Motor neuron (in vitro differentiated cells): ENCODE data around the gene RARRES1. TPM values are rescaled to one million over a fixed set of nuclear protein-coding genes. Genes with fewer than 3 reads are reported as not detected.
A peak's percentile ranks its signal among the peaks of the same experiment; 100 is the strongest.

Experiments
- ATAC-seq, 8 experiments: fragments of 200-7000 bp; cut with Tn5 transposase; replicated peaks in 6 of 8; 2 replicates each; pipeline ENCODE4 v1.8.0; 2021; ENCODE audit warnings: mild to moderate bottlenecking in 8 of 8, moderate library complexity in 8 of 8
- H3K27ac ChIP-seq, 2 donors: fragments of 250-450 bp; sonication (Bioruptor Pico); 2 replicates each; pipeline ENCODE4 v1.9.0; 2021; ENCODE audit warnings: antibody characterized with exemption in 2 of 2, mild to moderate bottlenecking in 2 of 2, moderate library complexity in 1 of 2
- H3K4me1 ChIP-seq, 2 donors: fragments of 250-450 bp; sonication (Bioruptor Pico); replicated peaks in 1 of 2; 2 replicates each; pipeline ENCODE4 v1.6.1; 2021; ENCODE audit warnings: antibody characterized with exemption in 2 of 2, mild to moderate bottlenecking in 2 of 2, moderate library complexity in 1 of 2
- H3K4me3 ChIP-seq, 5 donors: fragments of 250-450 bp; sonication (Bioruptor Pico); 2 replicates each; pipeline ENCODE4 v1.9.0; 2021; ENCODE audit warnings: antibody characterized with exemption in 5 of 5, mild to moderate bottlenecking in 5 of 5, moderate library complexity in 4 of 5
- WGBS, 10 experiments: fragments of 450-650 bp; shearing (Covaris generic); methylation state at CpG; one replicate each; pipeline ENCODE4 v1.0.0; 2022; 5-methylcytosine and 5-hydroxymethylcytosine counted together
- in situ Hi-C, 9 experiments: fragments of 400-800 bp; cut with MboI; loops; one replicate each; pipeline ENCODE4 v1.15.0; 2021; ENCODE audit warnings: low sequenced_read_pairs in 9 of 9, low pct_unique_long_range_greater_than_20kb in 2 of 9; ENCODE audit not compliant: unreplicated experiment in 9 of 9
- total RNA-seq, 8 experiments: library from RNA; unstranded; fragments of 300-600 nt; gene quantifications; 2 replicates each; pipeline versions ENCODE4 v1.2.3 to v1.2.4, GENCODE V29; 2022

The RARRES1 gene
- total RNA-seq, 8 experiments from 2014 or later, result 0.38 to 49.2 (median 1.5) TPM

DNA sequence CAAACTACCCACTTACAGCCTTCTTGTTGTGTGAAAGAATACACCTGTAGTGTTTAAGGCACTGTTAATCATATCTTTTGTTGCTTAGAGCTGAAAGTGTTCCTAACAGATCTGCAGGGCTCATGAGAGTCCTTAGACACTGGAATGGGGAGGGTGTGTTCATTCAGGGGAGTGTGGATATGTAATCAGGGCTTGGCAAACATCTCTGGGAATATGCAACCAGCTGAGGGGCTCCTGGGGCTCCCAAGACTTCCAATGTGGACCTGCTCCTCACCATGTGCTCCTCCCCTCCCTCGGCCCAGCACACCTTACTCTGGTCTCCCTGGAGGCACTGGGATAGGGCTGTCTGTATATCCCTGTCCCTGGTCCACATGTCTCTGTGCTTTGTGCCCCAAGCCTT lies 39.3 kb upstream of the RARRES1 start:
- WGBS, 10 experiments, result 71 to 100% (median 86%) methylated on average over 1 of the region's 1 CpG; no CpG with 5 or more reads in 6 of the 10 experiments

DNA sequence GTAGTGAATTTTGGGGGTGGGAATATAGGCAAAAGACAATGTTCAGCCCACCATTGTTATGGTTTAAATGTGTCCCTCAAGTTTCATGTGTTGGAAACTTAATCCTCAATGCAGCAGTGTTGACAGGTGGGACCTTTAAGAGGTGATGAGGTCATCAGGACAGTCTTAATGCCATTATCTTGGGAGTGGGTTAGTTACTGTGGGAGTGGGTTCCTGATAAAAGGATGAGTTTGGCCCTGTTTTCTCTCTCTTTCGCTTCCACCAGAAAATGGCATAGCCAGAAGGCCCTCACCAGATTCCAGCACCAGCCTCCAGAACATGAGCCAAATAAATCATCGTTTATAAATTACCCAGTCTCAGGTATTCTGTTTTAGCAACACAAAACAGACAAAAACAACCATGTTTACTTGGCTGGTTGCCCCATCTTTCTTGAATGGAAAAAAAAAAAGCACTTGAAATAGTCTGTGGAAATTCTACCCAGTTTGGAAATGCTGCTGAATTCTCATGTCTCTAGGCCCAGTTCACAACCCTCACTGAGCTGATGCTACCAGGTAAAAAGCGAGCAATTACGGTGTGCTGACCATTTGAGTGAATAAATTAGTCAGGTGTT lies 38.6 kb upstream of the RARRES1 start:
- Histone ChIP-seq H3K4me3 (no peak overlapping the region), H3K27ac (no peak overlapping the region), H3K4me1 (peaks cover 0 to 10% of the 10 kb centered on the region in 2 donors)
- in situ Hi-C loops, result no loop called here
- ATAC-seq, result no peak
- WGBS, 10 experiments, result 40 to 100% (median 92%) methylated on average over 1 to 4 of the region's 4 CpGs; no CpG with 5 or more reads in 1 of the 10 experiments

More for the DNA sequence above, 39.3 kb upstream of the RARRES1 start:
- in situ Hi-C loops, result no loop called here
- peak in 2 of 8 experiments; percentile 7 for ATAC-seq
- no peak overlapping the region for H3K4me3 ChIP-seq
- peaks cover 0 to 10% of the 10 kb centered on the region in 2 donors for H3K4me1 ChIP-seq
- no peak overlapping the region for H3K27ac ChIP-seq

DNA sequence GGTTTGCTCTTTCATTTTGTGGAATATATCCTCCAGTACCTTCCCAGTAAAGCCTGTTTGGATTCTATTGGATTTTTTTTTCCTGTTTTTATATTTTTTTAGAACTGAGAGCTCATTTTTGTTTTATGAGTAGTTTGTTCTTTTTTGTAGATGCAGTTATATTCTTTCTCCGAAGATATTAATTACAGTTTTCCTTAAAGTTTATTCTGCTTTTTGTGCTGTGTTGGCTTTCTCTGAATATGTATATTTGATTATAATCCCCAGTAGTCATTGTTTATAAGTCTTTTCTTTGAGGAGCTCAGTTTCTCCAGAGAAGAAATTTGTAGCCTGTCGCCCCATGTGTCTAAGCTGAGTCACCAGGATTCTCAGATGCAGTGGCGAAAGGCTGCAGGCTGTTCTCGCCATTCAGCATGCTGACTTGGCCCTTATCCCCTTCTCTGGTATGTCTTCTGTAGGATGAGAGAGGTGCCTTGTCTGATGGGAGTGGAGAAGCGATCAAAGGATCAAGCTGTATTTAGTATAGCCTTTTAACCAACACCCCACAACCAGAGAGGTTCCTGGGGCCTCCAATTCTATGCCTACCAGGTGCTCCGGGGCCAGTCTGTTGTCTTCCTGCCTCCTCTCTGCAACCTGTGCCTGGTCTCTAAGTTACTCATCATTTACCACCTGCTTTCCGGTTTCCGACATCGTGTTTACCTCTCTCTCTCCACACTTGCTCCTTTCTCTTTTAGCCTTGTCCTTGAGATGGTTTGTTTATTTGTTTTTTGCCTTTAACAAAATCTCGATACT lies 37.9 kb upstream of the RARRES1 start:
- Histone ChIP-seq H3K4me1 (peaks cover 0 to 10% of the 10 kb centered on the region in 2 donors), H3K27ac (no peak overlapping the region), H3K4me3 (no peak overlapping the region)
- in situ Hi-C loops, result no loop called here
- ATAC-seq, result peak in 1 of 8 experiments; percentile 8
- 68 to 98% (median 91%) methylated on average over 3 to 10 of the region's 10 CpGs for WGBS, 10 experiments

DNA sequence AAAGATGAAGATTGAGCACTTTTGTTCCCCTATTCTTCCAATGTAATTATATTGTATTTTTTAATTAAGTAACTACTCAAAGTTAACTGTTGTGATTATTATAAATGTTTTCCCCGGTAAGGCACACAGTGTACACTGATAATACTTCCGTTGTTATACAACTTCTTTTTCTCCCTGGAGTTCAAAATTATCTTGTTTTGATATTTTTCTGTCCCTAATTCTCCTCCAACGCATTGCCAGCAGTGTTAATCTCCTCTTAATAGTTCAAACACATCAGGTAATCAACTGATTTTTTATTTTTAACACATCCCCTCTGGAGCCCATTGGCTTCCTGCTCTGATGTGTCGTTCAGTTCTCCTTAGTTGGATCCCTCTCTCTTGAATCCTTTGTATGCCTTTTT lies 37.3 kb upstream of the RARRES1 start:
- no peak overlapping the region for H3K4me3 ChIP-seq
- in situ Hi-C loops, result no loop called here
- no peak for ATAC-seq

DNA sequence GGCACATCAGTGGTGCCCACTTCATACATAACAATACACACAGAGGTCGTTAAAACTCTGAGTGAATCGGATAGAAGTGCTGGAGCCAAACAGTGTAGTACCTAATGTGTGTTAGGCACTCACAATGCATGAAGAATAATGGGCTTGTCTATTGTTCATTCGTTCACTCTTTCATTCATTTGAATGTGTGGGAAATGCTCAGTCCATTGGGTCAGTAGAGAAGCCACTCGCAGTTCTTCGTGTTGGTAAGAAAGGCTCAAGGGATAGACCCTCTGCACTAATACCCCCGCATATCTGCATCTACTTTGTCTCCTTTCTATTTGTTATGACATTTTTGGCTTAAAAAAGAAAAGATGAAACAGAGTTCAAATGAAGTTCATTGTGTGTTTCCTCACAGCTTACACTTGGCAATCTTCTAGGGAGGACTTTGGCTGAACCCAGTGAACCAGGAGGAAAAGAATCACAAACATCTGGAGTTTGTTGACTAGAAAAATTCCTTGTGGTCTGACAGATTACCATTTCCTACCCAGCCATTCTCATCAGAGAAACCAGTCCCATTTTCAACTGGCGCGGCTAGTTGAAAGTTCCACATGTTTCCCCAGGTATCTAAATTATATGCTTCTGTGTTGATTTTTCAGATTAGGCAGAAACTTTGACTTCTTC lies 36.8 kb upstream of the RARRES1 start:
- in situ Hi-C loops, result no loop called here
- peak; percentile 21 to 66 (median 40) for ATAC-seq
- no peak overlapping the region for H3K27ac ChIP-seq
- 0 to 100% (median 43%) methylated on average over 1 to 7 of the region's 8 CpGs for WGBS, 10 experiments
- H3K4me3 ChIP-seq, result no peak overlapping the region
- peaks cover 0 to 10% of the 10 kb centered on the region in 2 donors for H3K4me1 ChIP-seq

More for the DNA sequence above, 37.3 kb upstream of the RARRES1 start:
- Histone ChIP-seq H3K27ac (no peak overlapping the region), H3K4me1 (peaks cover 0 to 10% of the 10 kb centered on the region in 2 donors)
- 28 to 100% (median 90%) methylated on average over 2 to 4 of the region's 4 CpGs for WGBS, 10 experiments

DNA sequence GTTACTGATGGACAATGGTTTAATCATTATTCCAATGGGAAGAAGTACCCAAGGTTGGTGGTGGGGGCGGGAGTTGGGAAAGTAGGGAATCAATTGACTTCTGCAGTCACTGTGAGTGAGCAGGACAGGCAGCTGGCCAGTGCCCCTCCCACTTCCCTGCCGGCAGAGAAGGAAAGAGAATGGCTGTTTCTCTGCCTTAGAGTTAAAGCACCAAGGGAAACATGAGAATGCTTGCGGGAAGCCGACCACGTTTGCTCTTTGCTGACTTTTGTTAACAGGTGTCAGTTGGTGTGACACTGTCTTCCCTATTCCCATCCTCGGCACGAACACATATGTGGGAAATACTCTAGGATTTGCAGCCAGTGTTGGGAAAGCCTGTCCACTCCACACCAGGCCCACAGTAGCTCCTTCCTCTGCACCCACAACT lies 36.1 kb upstream of the RARRES1 start:
- Histone ChIP-seq H3K27ac (no peak overlapping the region), H3K4me3 (no peak overlapping the region), H3K4me1 (peaks cover 0 to 10% of the 10 kb centered on the region in 2 donors)
- ATAC-seq, result peak; percentile 47 to 87 (median 64)
- in situ Hi-C loops, result no loop called here
- WGBS, 10 experiments, result 13 to 20% (median 16%) methylated on average over 4 to 5 of the region's 7 CpGs; no CpG with 5 or more reads in 6 of the 10 experiments

DNA sequence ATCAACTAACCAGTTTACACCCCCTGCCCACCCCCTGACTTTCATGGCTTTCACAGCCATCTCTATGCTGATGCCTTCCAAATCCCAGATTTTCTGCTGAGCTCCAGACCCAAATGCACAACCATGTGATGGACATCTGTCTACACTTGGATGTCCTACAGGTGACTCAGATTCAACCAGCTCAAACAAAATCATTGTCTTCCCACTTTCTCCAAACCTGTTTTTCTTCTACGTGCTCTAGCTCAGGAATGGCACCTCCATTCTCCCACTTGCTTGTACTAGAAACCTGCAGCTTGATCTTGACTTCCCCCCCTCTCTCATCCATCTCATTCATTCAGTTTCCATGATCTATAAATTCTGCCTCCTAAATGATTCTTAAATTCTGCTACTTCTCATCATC lies 34.1 kb upstream of the RARRES1 start:
- 60 to 100% (median 81%) methylated on average over 1 of the region's 1 CpG; no CpG with 5 or more reads in 2 of the 10 experiments for WGBS, 10 experiments
- in situ Hi-C loops, result no loop called here
- ATAC-seq, result no peak

DNA sequence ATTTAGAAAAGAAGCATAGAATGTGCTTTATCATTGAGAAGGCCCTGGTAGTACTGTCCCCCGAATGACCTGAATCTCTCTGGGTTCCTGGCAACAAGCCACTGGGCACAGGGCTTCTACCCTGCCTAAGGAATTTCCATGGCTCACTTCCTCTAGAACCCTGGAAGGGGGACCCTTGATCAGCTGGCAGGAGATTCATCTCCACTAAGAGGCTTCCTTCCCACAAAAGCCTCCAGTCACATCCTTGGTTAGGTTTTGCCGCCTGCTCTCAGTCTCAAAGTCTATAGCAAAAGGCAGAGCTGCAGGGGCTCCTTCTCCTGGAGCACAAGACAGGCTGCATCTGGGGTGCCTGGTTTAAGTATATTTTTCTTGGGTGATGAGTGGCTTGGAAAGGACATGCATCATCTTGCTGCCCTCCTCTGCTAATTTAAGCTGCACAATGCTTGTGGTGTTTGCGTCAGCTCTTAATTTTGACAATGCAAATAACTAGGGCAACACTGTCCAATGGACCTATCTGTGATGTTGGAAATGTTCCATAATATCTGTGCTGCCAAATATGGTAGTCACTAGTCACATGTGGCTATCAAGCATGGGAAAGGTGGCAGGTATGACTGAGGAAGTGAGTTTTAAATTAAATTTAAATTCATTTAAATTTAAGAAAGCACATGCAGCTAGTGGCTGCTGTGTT lies 33.4 kb upstream of the RARRES1 start:
- no peak for ATAC-seq
- WGBS, 10 experiments, result 83 to 100% (median 93%) methylated on average over 1 to 3 of the region's 3 CpGs; no CpG with 5 or more reads in 4 of the 10 experiments
- in situ Hi-C loops, result no loop called here
- H3K27ac ChIP-seq, result no peak overlapping the region
- H3K4me1 ChIP-seq, result peaks cover 0 to 10% of the 10 kb centered on the region in 2 donors
- no peak overlapping the region for H3K4me3 ChIP-seq

More for the DNA sequence above, 34.1 kb upstream of the RARRES1 start:
- no peak overlapping the region for H3K27ac ChIP-seq
- peaks cover 0 to 10% of the 10 kb centered on the region in 2 donors for H3K4me1 ChIP-seq
- no peak overlapping the region for H3K4me3 ChIP-seq

DNA sequence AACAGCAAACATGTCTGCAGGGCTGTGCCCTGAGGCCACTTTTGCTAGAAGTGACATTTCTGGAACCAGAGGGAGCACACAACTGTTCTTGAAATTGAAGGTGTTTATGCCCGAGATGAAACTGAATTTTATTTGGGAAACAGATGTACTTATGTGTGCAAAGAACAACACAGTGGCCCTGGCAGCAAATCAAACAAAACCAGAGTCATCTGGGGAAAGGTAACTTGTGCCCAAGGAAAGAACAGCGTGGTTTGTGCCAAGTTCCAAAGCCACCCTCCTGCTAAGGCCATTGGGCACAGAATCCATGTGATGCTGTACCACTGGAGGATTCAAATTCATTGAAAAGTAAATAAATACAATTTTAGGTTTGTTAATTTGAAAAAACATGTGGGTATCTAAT lies 31.2 kb upstream of the RARRES1 start:
- H3K27ac ChIP-seq, result no peak overlapping the region
- no peak overlapping the region for H3K4me3 ChIP-seq
- no peak for ATAC-seq
- in situ Hi-C loops, result no loop called here
- WGBS, 10 experiments, result 64 to 100% (median 80%) methylated on average over 1 to 2 of the region's 2 CpGs; no CpG with 5 or more reads in 5 of the 10 experiments
- peaks cover 0 to 4% of the 10 kb centered on the region in 2 donors for H3K4me1 ChIP-seq

DNA sequence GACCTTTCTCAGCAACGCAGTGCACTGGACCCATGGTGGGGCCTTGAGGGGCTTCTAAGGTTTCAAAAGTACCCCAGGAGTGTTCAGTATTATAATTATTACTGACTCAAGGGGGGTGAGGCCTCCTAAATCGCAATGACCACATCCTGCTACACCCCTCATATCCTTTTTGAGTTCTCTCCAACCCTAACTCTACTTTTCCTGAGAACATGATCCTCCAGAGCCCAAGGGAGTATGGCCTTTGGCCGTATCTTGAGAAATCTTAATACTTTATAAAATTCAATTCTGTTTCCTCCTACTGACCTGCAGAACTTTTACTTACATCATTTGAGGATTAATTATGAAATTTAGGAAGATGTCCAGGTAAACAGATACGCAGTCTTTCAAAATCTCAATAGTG lies 30.4 kb upstream of the RARRES1 start:
- in situ Hi-C loops, result no loop called here
- no peak overlapping the region for H3K27ac ChIP-seq
- no peak for ATAC-seq

DNA sequence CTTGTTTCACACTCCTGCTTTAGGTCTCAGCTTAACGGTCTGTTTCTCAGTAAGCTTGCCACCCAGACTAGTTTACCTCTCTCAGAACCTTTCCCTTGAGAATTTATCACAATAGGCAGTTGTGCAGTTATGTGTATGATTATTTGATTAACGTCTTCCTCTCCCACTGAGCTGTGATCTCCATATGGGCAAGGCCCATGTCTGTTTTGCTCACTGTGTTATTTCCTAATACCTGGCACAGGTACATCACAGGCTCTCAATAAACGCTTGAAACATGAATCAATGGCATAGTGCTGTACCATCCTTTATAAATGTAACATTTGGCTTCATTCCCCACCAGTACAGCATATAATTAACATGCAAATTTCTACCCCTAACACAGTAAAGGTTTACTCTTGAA lies 29.1 kb upstream of the RARRES1 start:
- 45 to 100% (median 94%) methylated on average over 1 to 2 of the region's 3 CpGs; no CpG with 5 or more reads in 2 of the 10 experiments for WGBS, 10 experiments
- Histone ChIP-seq H3K27ac (no peak overlapping the region), H3K4me3 (no peak overlapping the region), H3K4me1 (no peaks in the 10 kb centered on the region)
- in situ Hi-C loops, result no loop called here
- no peak for ATAC-seq

More for the DNA sequence above, 30.4 kb upstream of the RARRES1 start:
- 62 to 100% (median 94%) methylated on average over 1 to 3 of the region's 4 CpGs; no CpG with 5 or more reads in 1 of the 10 experiments for WGBS, 10 experiments
- H3K4me3 ChIP-seq, result no peak overlapping the region
- H3K4me1 ChIP-seq, result no peaks in the 10 kb centered on the region

DNA sequence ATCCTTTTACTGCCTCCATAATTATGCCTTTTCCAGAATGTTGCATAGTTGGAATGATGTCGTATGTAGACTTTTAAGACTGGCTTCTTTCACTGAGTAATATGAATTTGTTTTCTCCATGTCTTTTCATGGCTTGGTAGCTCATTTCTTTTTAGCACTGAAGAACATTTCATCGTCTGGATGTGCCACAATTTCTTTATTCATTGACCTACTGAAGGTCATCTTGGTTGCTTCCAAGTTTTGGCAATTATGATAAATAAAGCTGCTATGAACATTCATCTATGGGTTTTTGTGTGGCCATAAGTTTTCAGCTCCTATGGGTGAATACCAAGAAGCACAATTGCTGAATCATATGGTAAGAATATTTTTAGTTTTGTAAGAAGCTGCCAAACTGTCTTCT lies 23.2 kb upstream of the RARRES1 start:
- Histone ChIP-seq H3K4me1 (no peaks in the 10 kb centered on the region), H3K4me3 (no peak overlapping the region), H3K27ac (no peak overlapping the region)
- 25 to 100% (median 73%) methylated on average over 1 to 2 of the region's 2 CpGs for WGBS, 10 experiments
- ATAC-seq, result no peak
- in situ Hi-C loops, result no loop called here
